CD1c-positive myeloid dendritic cell (primary cell): Measurements from ENCODE around the gene ISLR2.
A peak's percentile ranks its signal among the peaks of the same experiment; 100 is the strongest.

Experiments
- DNase-seq: peaks from one replicate; pipeline ENCODE4 v3.0.0-alpha.2; 2016; ENCODE audit errors: extremely low spot score

ISLR2 gene

DNA sequence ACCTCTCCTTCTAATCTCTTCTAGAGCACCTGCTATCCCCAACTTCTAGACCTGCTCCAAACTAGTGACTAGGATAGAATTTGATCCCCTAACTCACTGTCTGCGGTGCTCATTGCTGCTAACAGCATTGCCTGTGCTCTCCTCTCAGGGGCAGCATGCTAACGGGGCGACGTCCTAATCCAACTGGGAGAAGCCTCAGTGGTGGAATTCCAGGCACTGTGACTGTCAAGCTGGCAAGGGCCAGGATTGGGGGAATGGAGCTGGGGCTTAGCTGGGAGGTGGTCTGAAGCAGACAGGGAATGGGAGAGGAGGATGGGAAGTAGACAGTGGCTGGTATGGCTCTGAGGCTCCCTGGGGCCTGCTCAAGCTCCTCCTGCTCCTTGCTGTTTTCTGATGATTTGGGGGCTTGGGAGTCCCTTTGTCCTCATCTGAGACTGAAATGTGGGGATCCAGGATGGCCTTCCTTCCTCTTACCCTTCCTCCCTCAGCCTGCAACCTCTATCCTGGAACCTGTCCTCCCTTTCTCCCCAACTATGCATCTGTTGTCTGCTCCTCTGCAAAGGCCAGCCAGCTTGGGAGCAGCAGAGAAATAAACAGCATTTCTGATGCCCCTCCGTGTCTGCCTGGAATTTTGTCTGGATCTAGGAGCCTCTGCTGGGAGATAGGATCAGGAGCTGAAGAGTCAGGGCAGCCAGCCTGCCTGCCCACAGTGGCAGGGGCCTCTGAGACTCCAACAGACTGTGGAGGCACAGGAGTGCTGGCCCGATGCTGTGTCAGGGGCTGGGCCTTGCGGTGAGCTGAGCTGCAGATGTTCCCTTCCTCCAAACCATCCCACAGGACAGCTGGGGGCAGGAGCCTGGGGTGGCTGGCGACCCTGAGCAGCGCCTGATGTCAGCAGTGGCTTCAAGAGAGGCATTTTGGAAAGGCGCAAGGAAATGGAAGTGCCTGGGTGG is 46.2 kb downstream of the ISLR2 start:
- DNase-seq = no peak

DNA sequence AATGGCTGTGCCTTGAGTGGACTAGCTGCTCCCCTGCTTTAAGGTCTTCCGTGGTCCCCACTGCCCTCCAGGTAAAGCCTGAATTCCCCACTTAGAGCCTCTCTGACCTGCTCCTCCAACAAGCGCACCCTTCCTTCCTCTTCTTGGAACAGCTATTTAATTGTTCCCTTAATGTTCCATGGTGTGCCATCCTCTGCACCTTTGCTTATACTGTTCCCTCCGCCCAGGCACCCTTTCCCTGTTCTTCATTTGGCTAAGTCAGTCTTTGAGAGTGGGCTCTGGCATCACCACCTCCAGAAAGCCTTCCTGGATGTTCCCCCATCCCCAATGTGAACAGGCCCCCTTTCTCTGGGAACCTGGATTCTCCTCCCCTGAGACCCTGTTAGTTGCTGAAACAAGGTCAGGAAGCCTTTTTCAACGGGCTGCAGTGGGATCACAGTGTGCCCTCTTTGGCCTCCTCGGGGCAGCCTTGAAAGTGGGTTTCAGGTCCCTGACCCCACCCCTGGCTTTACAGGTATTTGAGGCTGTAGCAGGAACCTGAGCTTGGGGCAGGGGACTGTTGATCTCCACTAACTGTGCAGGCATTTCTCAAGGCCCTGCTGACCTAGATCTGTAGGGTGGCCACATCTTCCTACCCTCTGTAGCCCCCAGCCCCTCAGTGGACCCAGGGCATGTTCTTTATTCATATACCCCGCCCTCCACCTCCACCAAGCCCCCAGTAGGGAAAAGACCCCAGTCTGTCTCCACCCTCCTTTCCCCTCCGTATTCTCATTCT is 48.1 kb downstream of the ISLR2 start:
- DNase-seq = no peak

DNA sequence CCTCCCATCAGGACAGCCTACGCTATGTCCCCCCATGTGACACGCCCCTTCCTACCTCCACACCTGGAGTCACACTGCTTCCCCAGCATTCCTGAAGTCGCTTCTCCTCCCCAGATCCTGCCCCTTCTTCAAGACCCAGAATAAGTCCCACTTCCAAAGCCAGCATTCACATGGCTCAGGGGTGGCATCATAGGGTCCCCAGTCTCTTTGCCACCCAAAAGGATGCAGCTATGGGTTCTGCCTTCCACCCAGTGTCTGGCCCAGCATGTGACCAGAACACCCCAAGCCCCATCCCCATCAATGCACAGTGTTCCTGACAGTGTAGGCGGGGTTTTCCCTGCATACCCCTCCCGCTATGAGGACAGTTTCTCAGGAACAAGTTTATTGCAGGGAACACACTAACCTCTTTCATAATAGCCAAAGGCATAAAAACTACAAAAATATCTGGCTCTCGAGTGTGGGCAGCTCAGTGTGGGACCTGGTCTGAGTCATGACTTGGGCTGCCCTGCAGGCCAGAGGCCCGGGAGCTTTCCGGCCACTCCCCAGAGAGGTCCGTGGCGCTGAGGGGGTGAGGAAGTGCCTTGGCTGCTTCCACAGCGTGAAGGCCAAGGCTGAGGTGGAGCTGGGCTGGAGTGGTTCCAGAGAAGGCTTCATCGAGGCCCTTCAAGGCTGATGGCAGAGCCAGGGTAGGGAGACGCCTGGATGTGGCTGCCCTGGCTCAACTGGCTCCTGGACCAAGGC is 48.9 kb downstream of the ISLR2 start:
- DNase-seq = peak; percentile 43

DNA sequence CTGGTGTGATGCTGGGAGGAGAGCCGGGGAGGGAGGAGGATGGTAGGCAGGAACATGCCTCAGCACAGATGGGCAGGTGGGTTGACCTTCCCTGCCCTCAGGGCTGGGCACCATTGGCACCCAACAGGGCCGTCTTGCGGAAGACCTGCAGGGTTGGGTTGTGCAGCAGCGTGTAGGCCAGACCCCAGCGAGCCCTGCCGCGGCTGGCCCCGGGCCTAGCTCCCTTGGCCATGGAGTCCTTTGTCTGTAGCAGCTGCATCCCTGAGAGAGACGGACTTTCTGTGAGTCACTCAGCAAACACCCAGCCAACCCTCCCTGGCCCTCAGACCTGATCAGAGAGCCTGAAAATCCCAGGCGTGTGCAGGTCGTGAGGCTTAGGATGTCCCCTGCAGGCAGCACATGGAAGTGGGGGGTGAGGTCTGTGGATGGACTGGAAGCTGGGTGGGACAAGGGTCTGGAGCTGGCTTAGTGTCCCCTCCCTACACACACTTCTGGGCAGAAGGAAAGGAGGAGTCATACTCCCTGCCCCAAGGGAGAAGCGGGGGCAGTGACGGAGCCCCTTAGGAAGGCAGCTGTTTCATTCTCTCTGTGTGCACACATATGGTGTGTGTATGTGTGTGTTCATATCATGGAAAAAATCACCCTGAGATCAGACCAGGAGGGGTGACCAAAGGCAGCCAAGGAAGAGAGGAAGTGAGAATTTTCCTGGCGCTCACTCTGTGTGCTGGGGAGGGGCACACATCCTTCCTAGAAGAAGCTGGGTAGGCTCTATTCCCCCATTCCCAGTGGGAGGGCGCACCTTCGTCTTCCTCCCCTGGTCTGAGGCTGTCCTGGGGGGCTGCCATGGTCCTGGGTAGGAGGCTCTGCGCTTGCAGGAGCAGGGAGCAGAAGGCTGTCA is 49.8 kb downstream of the ISLR2 start:
- DNase-seq = no peak

GRCh38 chr15:74180881-74181602 is 50.7 kb downstream of the ISLR2 start:
- no peak for DNase-seq

DNA sequence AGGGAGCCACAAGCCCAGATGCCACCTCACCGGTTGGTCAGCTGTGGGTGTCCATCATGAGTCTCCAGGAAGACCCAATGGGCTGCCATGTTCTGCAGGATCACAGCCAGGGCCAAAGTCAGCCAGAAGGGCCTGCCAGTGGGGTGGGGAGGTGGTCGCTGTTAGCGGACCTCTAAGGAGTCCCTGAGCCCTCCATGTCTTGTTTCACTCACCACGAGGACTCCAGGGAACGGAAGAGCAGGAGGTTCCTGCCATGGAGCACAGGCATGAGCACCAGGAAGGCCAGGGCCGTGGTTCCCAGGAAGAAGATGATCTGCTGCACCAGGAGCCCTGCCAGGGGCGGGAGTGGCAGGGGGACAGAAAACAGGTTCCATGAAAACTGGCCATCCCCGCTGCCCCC is 51.7 kb downstream of the ISLR2 start:
- DNase-seq = no peak

DNA sequence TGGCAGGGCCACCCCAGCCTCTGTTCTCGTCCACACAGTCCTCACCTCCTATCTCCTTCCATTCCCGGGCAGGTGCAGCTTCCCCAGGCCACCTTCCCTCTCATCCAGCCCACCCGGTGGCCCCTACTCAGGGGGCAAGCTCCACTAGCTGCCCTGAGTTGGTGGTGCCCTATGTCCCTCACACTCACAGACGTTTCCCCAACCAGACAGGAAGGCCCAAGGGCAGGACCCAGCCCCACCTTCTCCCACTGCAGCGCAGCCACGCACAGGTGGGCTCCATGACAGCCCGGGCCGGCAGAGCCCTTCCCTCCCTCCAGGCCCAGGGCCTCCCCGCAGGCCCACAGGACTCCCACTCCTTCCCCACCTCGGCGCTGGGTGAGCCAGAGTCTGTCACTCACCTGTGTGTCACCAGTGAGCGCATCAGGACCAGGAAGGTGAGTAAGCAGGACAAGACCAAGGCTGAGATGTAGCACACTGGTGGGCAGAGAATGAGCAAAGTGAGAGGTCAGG is 54.3 kb downstream of the ISLR2 start:
- no peak for DNase-seq

GRCh38 chr15:74185710-74186348 is 55.4 kb downstream of the ISLR2 start:
- DNase-seq = no peak
